ENCODE data around the gene SKIL. TPM values are rescaled to one million over a fixed set of nuclear protein-coding genes. Genes with fewer than 3 reads are reported as not detected.

The SKIL gene
- total RNA-seq, 4 donors from 2014 or later: 15.0 to 26.1 (median 24.8) TPM

- peaks cover 0 to 4% (median 0%) of the 10 kb centered on the region in 3 donors for H3K36me3 ChIP-seq
- H3K27me3 ChIP-seq: no peaks in the 10 kb centered on the region
- intact Hi-C loops (cut with DNase I): no loop called here
- H3K9me3 ChIP-seq: no peaks in the 10 kb centered on the region
- DNase-seq: no peak
- no peak overlapping the region for H3K4me3 ChIP-seq
- no peak overlapping the region for H3K27ac ChIP-seq
- H3K4me1 ChIP-seq: peaks cover 3 to 21% (median 4%) of the 10 kb centered on the region in 3 donors
- TF ChIP-seq CTCF (IDR thresholded peaks at IDR 0.05) (no peak), POLR2A (IDR thresholded peaks at IDR 0.05) (no peak)
These were observed 4.0 kb upstream of the SKIL start for GRCh38 chr3:170353485-170353884.

- intact Hi-C loops (cut with DNase I): no loop called here
- Histone ChIP-seq H3K9me3 (no peaks in the 10 kb centered on the region), H3K27me3 (no peaks in the 10 kb centered on the region), H3K4me1 (peaks cover 4 to 34% (median 11%) of the 10 kb centered on the region in 3 donors), H3K4me3 (no peak overlapping the region), H3K36me3 (peaks cover 0 to 4% (median 3%) of the 10 kb centered on the region in 3 donors), H3K27ac (no peak overlapping the region)
- no peak for DNase-seq
- TF ChIP-seq CTCF (IDR thresholded peaks at IDR 0.05): no peak
- no peak for TF ChIP-seq POLR2A (IDR thresholded peaks at IDR 0.05)
- 94 to 97% methylated on average over 4 of the region's 4 CpGs for WGBS, 2 donors
These were observed 2.8 kb upstream of the SKIL start for GRCh38 chr3:170354760-170355159.

GRCh38 chr3:170355738-170356595 is 1.5 kb upstream of the SKIL start:
- TF ChIP-seq CTCF (IDR thresholded peaks at IDR 0.05) (no peak), POLR2A (IDR thresholded peaks at IDR 0.05) (peak in 1 of 4 donors; percentile 7)
- Histone ChIP-seq H3K27ac (peak overlapping the region; percentile 97 to 100 (median 99)), H3K9me3 (no peaks in the 10 kb centered on the region), H3K27me3 (no peaks in the 10 kb centered on the region), H3K4me3 (peak overlapping the region; percentile 88 to 100 (median 95)), H3K36me3 (peaks cover 0 to 15% (median 4%) of the 10 kb centered on the region in 3 donors), H3K4me1 (peaks cover 4 to 46% (median 11%) of the 10 kb centered on the region in 3 donors)
- DNase-seq: peak; percentile 5
- intact Hi-C loops (cut with DNase I): no loop called here
- 7 to 10% methylated on average over 21 of the region's 22 CpGs for WGBS, 2 donors

GRCh38 chr3:170356596-170357175 is 829 bp upstream of the SKIL start:
- peak; percentile 20 for DNase-seq
- peak overlapping the region; percentile 88 to 100 (median 95) for H3K4me3 ChIP-seq
- peaks cover 0 to 18% (median 4%) of the 10 kb centered on the region in 3 donors for H3K36me3 ChIP-seq
- intact Hi-C loops (cut with DNase I): no loop called here
- WGBS, 2 donors: 0% methylated on average over 3 of the region's 60 CpGs; no CpG with 5 or more reads in 1 of the 2 donors
- peaks cover 9 to 53% (median 11%) of the 10 kb centered on the region in 3 donors for H3K4me1 ChIP-seq
- no peaks in the 10 kb centered on the region for H3K9me3 ChIP-seq
- H3K27ac ChIP-seq: peak overlapping the region; percentile 97 to 100 (median 99)
- no peaks in the 10 kb centered on the region for H3K27me3 ChIP-seq
- TF ChIP-seq CTCF (IDR thresholded peaks at IDR 0.05): no peak
- peak in 1 of 4 donors; percentile 20 for TF ChIP-seq POLR2A (IDR thresholded peaks at IDR 0.05)
